Subcutaneous adipose tissue (tissue), 4 donors: ENCODE data around the gene TAS2R38. TPM values are rescaled to one million over a fixed set of nuclear protein-coding genes. Genes with fewer than 3 reads are reported as not detected.

Source experiments
- CTCF ChIP-seq: fragments of 450-650 bp; IDR thresholded peaks from one replicate; pipeline ENCODE4 v1.5.1; 2016; ENCODE audit warnings: low read depth, mild to moderate bottlenecking, control low read depth, antibody characterized with exemption, moderate library complexity
- total RNA-seq, 4 donors: library from RNA; depleted of rRNA; stranded (reverse); fragments of >200 nt; gene quantifications; one replicate each; pipeline ENCODE4 v1.1.0, GENCODE V29; 2016

Gene TAS2R38
- total RNA-seq, 4 donors from 2014 or later, result not detected

- no peak for TF ChIP-seq CTCF
Observed at GRCh38 chr7:142002179-142002578, 28.6 kb upstream of the TAS2R38 start.

GRCh38 chr7:142001163-142001874, 27.7 kb upstream of the TAS2R38 start:
- TF ChIP-seq CTCF, result no peak

GRCh38 chr7:142000244-142000643, 26.7 kb upstream of the TAS2R38 start:
- TF ChIP-seq CTCF, result no peak

GRCh38 chr7:141999058-141999623, 25.6 kb upstream of the TAS2R38 start:
- TF ChIP-seq CTCF, result no peak

GRCh38 chr7:141993354-141993753, 19.8 kb upstream of the TAS2R38 start:
- no peak for TF ChIP-seq CTCF

GRCh38 chr7:141992688-141993087, 19.1 kb upstream of the TAS2R38 start:
- no peak for TF ChIP-seq CTCF

GRCh38 chr7:141992156-141992555, 18.6 kb upstream of the TAS2R38 start:
- TF ChIP-seq CTCF, result no peak
